ENCODE data around the gene RASSF5.

The RASSF5 gene

GRCh38 chr1:206631085-206631509 is 123.8 kb downstream of the RASSF5 start:
- Histone ChIP-seq H3K36me3 (ENCODE audit: insufficient read depth, low read length) (no peaks in the 10 kb centered on the region), H3K9ac (ENCODE audit: insufficient read length) (no peak overlapping the region), H3K9me3 (ENCODE audit: low read depth, low read length) (no peaks in the 10 kb centered on the region), H3K4me3 (no peak overlapping the region), H3K27ac (no peak overlapping the region)
- peak; percentile 74 for DNase-seq (ENCODE audit: low read depth, low spot score)
- no peak for TF ChIP-seq EZH2 (IDR thresholded peaks at IDR 0.05)
- TF ChIP-seq FOXP2 (optimal IDR thresholded peaks at IDR 0.05; ENCODE audit: control extremely low read depth, extremely low read length, insufficient read depth), result no peak
- TF ChIP-seq POLR2AphosphoS5 (IDR thresholded peaks at IDR 0.05; ENCODE audit: borderline replicate concordance, low read depth, low read length), result no peak

GRCh38 chr1:206633708-206634121 is 126.4 kb downstream of the RASSF5 start:
- Histone ChIP-seq H3K9me3 (ENCODE audit: low read depth, low read length) (no peaks in the 10 kb centered on the region), H3K9ac (ENCODE audit: insufficient read length) (peak overlapping the region; percentile 50), H3K36me3 (ENCODE audit: insufficient read depth, low read length) (peaks cover 4% of the 10 kb centered on the region; the same call in 1 of the 2 replicates), H3K27ac (no peak overlapping the region), H3K4me3 (no peak overlapping the region)
- DNase-seq (ENCODE audit: low read depth, low spot score), result no peak
- TF ChIP-seq POLR2AphosphoS5 (IDR thresholded peaks at IDR 0.05; ENCODE audit: borderline replicate concordance, low read depth, low read length), result no peak
- no peak for TF ChIP-seq FOXP2 (optimal IDR thresholded peaks at IDR 0.05; ENCODE audit: control extremely low read depth, extremely low read length, insufficient read depth)
- no peak for TF ChIP-seq EZH2 (IDR thresholded peaks at IDR 0.05)

GRCh38 chr1:206634365-206635079 is 127.2 kb downstream of the RASSF5 start:
- H3K27ac ChIP-seq, result peak overlapping the region; percentile 83
- peaks cover 13% of the 10 kb centered on the region for H3K36me3 ChIP-seq (ENCODE audit: insufficient read depth, low read length)
- no peaks in the 10 kb centered on the region for H3K9me3 ChIP-seq (ENCODE audit: low read depth, low read length)
- H3K9ac ChIP-seq (ENCODE audit: insufficient read length), result peak overlapping the region; percentile 86
- no peak for TF ChIP-seq FOXP2 (optimal IDR thresholded peaks at IDR 0.05; ENCODE audit: control extremely low read depth, extremely low read length, insufficient read depth)
- TF ChIP-seq POLR2AphosphoS5 (IDR thresholded peaks at IDR 0.05; ENCODE audit: borderline replicate concordance, low read depth, low read length), result peak; percentile 26; the same call in 1 of the 2 replicates
- H3K4me3 ChIP-seq, result peak overlapping the region; percentile 99
- DNase-seq (ENCODE audit: low read depth, low spot score), result no peak

- H3K9ac ChIP-seq (ENCODE audit: insufficient read length), result peak within 1 kb of the TSS; percentile 86
Measured at GRCh38 chr1:206635080-206635977, 128.0 kb downstream of the RASSF5 start, which contains the start of gene DYRK3. TSS of gene DYRK3 (plus strand) at chr1:206635536. CDS start at chr1:206635704, 168 bp downstream.

GRCh38 chr1:206635978-206636345 is 128.6 kb downstream of the RASSF5 start:
- Histone ChIP-seq H3K36me3 (ENCODE audit: insufficient read depth, low read length) (peaks cover 21% of the 10 kb centered on the region), H3K27ac (peak overlapping the region; percentile 50), H3K9ac (ENCODE audit: insufficient read length) (peak overlapping the region; percentile 73), H3K9me3 (ENCODE audit: low read depth, low read length) (no peaks in the 10 kb centered on the region), H3K4me3 (peak overlapping the region; percentile 99)
- DNase-seq (ENCODE audit: low read depth, low spot score), result no peak
- TF ChIP-seq FOXP2 (optimal IDR thresholded peaks at IDR 0.05; ENCODE audit: control extremely low read depth, extremely low read length, insufficient read depth) (no peak), POLR2AphosphoS5 (IDR thresholded peaks at IDR 0.05; ENCODE audit: borderline replicate concordance, low read depth, low read length) (no peak), EZH2 (IDR thresholded peaks at IDR 0.05) (no peak)

More at GRCh38 chr1:206635080-206635977, 128.0 kb downstream of the RASSF5 start, which contains the start of gene DYRK3:
- DNase-seq (ENCODE audit: low read depth, low spot score), result no peak
- Histone ChIP-seq H3K4me3 (peak within 1 kb of the TSS; percentile 99), H3K9me3 (ENCODE audit: low read depth, low read length) (no peaks in the 10 kb centered on the region), H3K36me3 (ENCODE audit: insufficient read depth, low read length) (peaks cover 18% of the 10 kb centered on the region), H3K27ac (peak within 1 kb of the TSS; percentile 83)
- TF ChIP-seq FOXP2 (optimal IDR thresholded peaks at IDR 0.05; ENCODE audit: control extremely low read depth, extremely low read length, insufficient read depth) (no peak), EZH2 (IDR thresholded peaks at IDR 0.05) (no peak), POLR2AphosphoS5 (IDR thresholded peaks at IDR 0.05; ENCODE audit: borderline replicate concordance, low read depth, low read length) (peak; percentile 96)

GRCh38 chr1:206636671-206637070 is 129.3 kb downstream of the RASSF5 start:
- Histone ChIP-seq H3K9ac (ENCODE audit: insufficient read length) (peak overlapping the region; percentile 73), H3K9me3 (ENCODE audit: low read depth, low read length) (no peaks in the 10 kb centered on the region), H3K36me3 (ENCODE audit: insufficient read depth, low read length) (peaks cover 23% of the 10 kb centered on the region), H3K4me3 (peak overlapping the region; percentile 99), H3K27ac (peak overlapping the region; percentile 69; the same call in 1 of the 2 replicates)
- no peak for DNase-seq (ENCODE audit: low read depth, low spot score)
- no peak for TF ChIP-seq FOXP2 (optimal IDR thresholded peaks at IDR 0.05; ENCODE audit: control extremely low read depth, extremely low read length, insufficient read depth)
- no peak for TF ChIP-seq EZH2 (IDR thresholded peaks at IDR 0.05)
- no peak for TF ChIP-seq POLR2AphosphoS5 (IDR thresholded peaks at IDR 0.05; ENCODE audit: borderline replicate concordance, low read depth, low read length)

GRCh38 chr1:206637605-206638004 is 130.3 kb downstream of the RASSF5 start:
- peak overlapping the region; percentile 69 for H3K27ac ChIP-seq
- DNase-seq (ENCODE audit: low read depth, low spot score), result no peak
- no peak overlapping the region for H3K9ac ChIP-seq (ENCODE audit: insufficient read length)
- peaks cover 23% of the 10 kb centered on the region for H3K36me3 ChIP-seq (ENCODE audit: insufficient read depth, low read length)
- peak overlapping the region; percentile 99 for H3K4me3 ChIP-seq
- H3K9me3 ChIP-seq (ENCODE audit: low read depth, low read length), result no peaks in the 10 kb centered on the region
- TF ChIP-seq POLR2AphosphoS5 (IDR thresholded peaks at IDR 0.05; ENCODE audit: borderline replicate concordance, low read depth, low read length), result no peak
- no peak for TF ChIP-seq FOXP2 (optimal IDR thresholded peaks at IDR 0.05; ENCODE audit: control extremely low read depth, extremely low read length, insufficient read depth)
- TF ChIP-seq EZH2 (IDR thresholded peaks at IDR 0.05), result no peak

All from SK-N-MC (cell line).